Ascending aorta (tissue), 2 donors: ENCODE data around the gene UBE3A. TPM values are rescaled to one million over a fixed set of nuclear protein-coding genes. Genes with fewer than 3 reads are reported as not detected.

ENCODE experiments used
- DNase-seq, 2 donors: peaks; one replicate each; pipeline ENCODE4 v3.0.0-alpha.2; 2019; ENCODE audit warnings: low spot score in 2 of 2
- H3K27ac ChIP-seq, 2 donors: fragments of 200-600 bp; sonication (generic); one replicate each; pipeline ENCODE4 v1.5.1; 2016 to 2017; ENCODE audit warnings: mild to moderate bottlenecking in 1 of 2
- H3K27me3 ChIP-seq: fragments of 200-600 bp; sonication (generic); one replicate; pipeline ENCODE4 v1.5.1; 2017
- H3K36me3 ChIP-seq, 2 donors: fragments of 200-600 bp; sonication (generic); one replicate each; pipeline ENCODE4 v1.5.1; 2016
- H3K4me1 ChIP-seq, 2 donors: fragments of 200-600 bp; sonication (generic); one replicate each; pipeline ENCODE4 v1.5.1; 2016 to 2017; ENCODE audit warnings: mild to moderate bottlenecking in 1 of 2
- H3K4me3 ChIP-seq, 2 donors: fragments of 200-600 bp; sonication (generic); one replicate each; pipeline ENCODE4 v1.5.1; 2016 to 2017; ENCODE audit warnings: mild to moderate bottlenecking in 1 of 2
- H3K9me3 ChIP-seq, 2 donors: fragments of 200-600 bp; sonication (generic); one replicate each; pipeline ENCODE4 v1.5.1; 2016
- intact Hi-C: fragments of 100-400 bp; cut with DNase I; formaldehyde crosslinking; loops from one replicate; pipeline ENCODE4 v1.15.1; 2023
- total RNA-seq: library from RNA; depleted of rRNA; stranded (reverse); fragments of >200 nt; gene quantifications from one replicate; pipeline ENCODE4 v1.1.0, GENCODE V29; 2016
- TF ChIP-seq, protein P1 (sequence below), 3 experiments: fragments of 200-600 bp in 2 of 3; fragments of 450-650 bp in 1 of 3; sonication (generic) in 2 of 3; IDR thresholded peaks; one replicate each; pipeline ENCODE4 v1.5.1; 2016 to 2019; ENCODE audit warnings: antibody characterized with exemption in 3 of 3, mild to moderate bottlenecking in 1 of 3, moderate library complexity in 1 of 3

Gene UBE3A
- total RNA-seq, 1 donor from 2014 or later, result 34.1 TPM

DNA sequence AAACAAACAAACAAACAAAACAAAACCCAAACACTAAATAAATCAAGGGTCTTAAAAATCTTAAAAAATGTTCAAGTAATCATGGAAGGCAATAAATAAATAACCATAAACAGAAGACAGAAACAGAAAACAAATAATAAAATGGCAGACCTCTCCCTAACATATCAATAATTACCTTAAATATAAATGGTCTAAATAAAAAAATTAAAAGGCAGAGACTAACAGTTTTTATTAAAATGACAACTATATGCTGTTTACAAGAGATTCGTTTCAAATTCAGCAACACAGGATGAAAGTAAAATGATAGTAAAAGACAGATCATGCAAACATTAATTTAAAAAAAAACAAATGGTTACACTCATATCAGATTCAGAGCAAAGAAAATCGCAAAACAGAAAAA, 91.1 kb downstream of the UBE3A start:
- Histone ChIP-seq H3K4me3 (no peak overlapping the region), H3K27ac (no peak overlapping the region), H3K9me3 (peaks cover 4 to 18% of the 10 kb centered on the region in 2 donors), H3K27me3 (no peaks in the 10 kb centered on the region), H3K4me1 (peaks cover 0 to 11% of the 10 kb centered on the region in 2 donors), H3K36me3 (peaks cover 6 to 38% of the 10 kb centered on the region in 2 donors)
- TF ChIP-seq, protein P1, sequence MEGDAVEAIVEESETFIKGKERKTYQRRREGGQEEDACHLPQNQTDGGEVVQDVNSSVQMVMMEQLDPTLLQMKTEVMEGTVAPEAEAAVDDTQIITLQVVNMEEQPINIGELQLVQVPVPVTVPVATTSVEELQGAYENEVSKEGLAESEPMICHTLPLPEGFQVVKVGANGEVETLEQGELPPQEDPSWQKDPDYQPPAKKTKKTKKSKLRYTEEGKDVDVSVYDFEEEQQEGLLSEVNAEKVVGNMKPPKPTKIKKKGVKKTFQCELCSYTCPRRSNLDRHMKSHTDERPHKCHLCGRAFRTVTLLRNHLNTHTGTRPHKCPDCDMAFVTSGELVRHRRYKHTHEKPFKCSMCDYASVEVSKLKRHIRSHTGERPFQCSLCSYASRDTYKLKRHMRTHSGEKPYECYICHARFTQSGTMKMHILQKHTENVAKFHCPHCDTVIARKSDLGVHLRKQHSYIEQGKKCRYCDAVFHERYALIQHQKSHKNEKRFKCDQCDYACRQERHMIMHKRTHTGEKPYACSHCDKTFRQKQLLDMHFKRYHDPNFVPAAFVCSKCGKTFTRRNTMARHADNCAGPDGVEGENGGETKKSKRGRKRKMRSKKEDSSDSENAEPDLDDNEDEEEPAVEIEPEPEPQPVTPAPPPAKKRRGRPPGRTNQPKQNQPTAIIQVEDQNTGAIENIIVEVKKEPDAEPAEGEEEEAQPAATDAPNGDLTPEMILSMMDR (IDR thresholded peaks at IDR 0.05), result no peak
- intact Hi-C loops, result loop anchor here (2.0 kb wide), 1 partner anchor 91 kb away; the partner anchor contains the start of gene UBE3A
- DNase-seq, result no peak

DNA sequence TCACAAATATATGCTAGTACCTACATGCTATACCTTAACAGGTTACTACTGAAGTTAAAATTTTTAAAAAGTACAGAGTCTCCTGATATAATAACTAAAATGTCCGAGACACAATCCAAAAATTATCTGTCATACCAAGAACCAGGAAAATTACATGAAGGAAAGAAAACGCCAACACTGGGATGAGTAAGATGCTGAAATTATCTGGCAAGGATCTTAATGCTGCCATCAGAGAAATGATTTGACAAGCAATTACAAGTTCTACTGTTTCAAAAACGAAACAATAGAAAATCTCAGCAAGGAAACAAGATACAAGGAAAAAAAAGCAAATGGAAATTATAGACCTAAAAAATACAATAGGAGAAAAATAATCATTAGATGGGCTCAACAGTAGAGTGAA, 92.5 kb downstream of the UBE3A start:
- TF ChIP-seq, protein P1 (IDR thresholded peaks at IDR 0.05), result no peak
- Histone ChIP-seq H3K27ac (peak overlapping the region; percentile 12 to 41), H3K4me3 (no peak overlapping the region), H3K4me1 (peaks cover 0 to 11% of the 10 kb centered on the region in 2 donors), H3K36me3 (peaks cover 10 to 36% of the 10 kb centered on the region in 2 donors), H3K27me3 (no peaks in the 10 kb centered on the region), H3K9me3 (peaks cover 4 to 18% of the 10 kb centered on the region in 2 donors)
- intact Hi-C loops, result loop anchor here (2.0 kb wide), 1 partner anchor 92 kb away; the partner anchor contains the start of gene UBE3A
- DNase-seq, result no peak

DNA sequence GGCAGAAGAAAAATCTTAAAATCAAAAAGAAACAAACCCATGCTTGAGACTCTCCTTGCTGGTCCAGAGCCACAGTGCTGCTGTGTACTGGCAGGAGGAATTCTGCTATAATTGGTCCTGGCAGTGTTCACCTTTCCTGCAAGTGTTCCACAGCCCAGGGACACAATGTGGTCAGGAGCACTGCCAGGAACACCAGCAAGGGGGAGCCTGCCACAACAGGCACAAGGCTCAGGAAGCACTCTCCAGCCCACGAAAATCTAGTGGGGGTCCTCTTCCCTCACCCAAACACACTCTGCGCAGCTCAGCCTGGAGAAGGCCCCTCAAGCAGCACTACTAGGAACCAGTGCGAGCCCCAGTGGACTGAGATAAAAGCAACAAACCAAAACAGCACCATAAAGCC, 92.9 kb downstream of the UBE3A start:
- intact Hi-C loops, result loop anchor here (2.0 kb wide), 1 partner anchor 93 kb away; the partner anchor contains the start of gene UBE3A
- H3K4me1 ChIP-seq, result peaks cover 0 to 11% of the 10 kb centered on the region in 2 donors
- no peaks in the 10 kb centered on the region for H3K27me3 ChIP-seq
- H3K27ac ChIP-seq, result peak overlapping the region; percentile 12 to 41
- peaks cover 10 to 32% of the 10 kb centered on the region in 2 donors for H3K36me3 ChIP-seq
- H3K9me3 ChIP-seq, result peaks cover 4 to 18% of the 10 kb centered on the region in 2 donors
- DNase-seq, result peak; percentile 20 to 68
- no peak overlapping the region for H3K4me3 ChIP-seq
- TF ChIP-seq, protein P1 (IDR thresholded peaks at IDR 0.05), result peak in 1 of 3 experiments; percentile 51

DNA sequence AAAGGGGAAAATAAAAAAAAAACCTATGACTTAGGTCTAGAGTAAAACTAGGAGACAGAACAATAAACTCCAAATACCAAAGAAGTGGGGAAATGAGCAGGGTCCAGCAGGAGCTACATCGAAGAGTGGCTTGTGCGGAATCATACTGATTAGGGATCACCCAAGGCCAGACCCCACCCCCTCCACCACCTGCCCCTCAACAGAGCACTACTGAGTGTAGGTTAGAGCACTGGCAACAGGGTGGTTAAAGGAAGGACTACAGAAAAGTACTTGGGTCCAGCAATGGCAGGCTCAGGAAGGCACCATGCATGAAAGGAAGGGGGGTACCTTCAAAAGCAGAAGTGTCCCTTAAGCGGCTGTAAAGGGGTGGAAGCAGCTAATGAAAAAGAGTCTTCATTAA, 96.2 kb downstream of the UBE3A start:
- intact Hi-C loops, result no loop called here
- DNase-seq, result no peak
- peaks cover 0 to 11% of the 10 kb centered on the region in 2 donors for H3K4me1 ChIP-seq
- peaks cover 4 to 6% of the 10 kb centered on the region in 2 donors for H3K9me3 ChIP-seq
- no peak overlapping the region for H3K4me3 ChIP-seq
- H3K36me3 ChIP-seq, result peaks cover 24 to 49% of the 10 kb centered on the region in 2 donors
- TF ChIP-seq, protein P1 (IDR thresholded peaks at IDR 0.05), result no peak
- H3K27me3 ChIP-seq, result no peaks in the 10 kb centered on the region
- no peak overlapping the region for H3K27ac ChIP-seq

DNA sequence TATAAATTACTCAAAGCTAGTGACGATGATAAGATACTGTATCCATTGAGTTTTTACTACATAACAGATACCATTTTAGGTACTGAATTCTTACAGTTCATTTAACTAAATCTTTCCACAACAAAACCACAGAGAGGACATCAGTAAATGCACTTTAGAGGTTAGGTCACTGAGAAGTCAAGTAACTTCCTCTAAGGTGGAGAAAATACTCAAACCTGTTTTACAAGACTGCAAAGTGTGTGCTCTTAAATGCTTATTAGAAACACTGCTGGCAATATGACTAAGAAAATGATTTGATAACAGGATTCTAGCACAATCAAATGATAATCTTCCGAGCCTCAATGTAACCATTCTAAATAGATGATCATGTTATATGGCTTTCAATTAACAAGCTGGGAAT, 99.4 kb downstream of the UBE3A start:
- Histone ChIP-seq H3K9me3 (no peaks in the 10 kb centered on the region), H3K4me3 (no peak overlapping the region), H3K36me3 (peaks cover 26 to 67% of the 10 kb centered on the region in 2 donors), H3K27me3 (no peaks in the 10 kb centered on the region), H3K4me1 (no peaks in the 10 kb centered on the region), H3K27ac (no peak overlapping the region)
- TF ChIP-seq, protein P1 (IDR thresholded peaks at IDR 0.05), result no peak
- intact Hi-C loops, result no loop called here
- DNase-seq, result no peak
